K562 (cell line): ENCODE measurements around the gene TMCO2. TPM values are rescaled to one million over a fixed set of nuclear protein-coding genes. Genes with fewer than 3 reads are reported as not detected.

Experiments used
- ATAC-seq: fragments of 200-7000 bp; cut with Tn5 transposase; 3 replicates; pipeline ENCODE4 v1.9.1; 2020; ENCODE audit warnings: moderate library complexity
- BruUV-seq: library from RNA; stranded (reverse); fragments of 400-500 nt; replicated peaks from 2 replicates; lab custom pipeline; 2021; lab: Mats Ljungman, UMichigan
- CTCF ChIA-PET: fragments of 300-600 bp; formaldehyde crosslinking; extraction: SDS; loops from one replicate; lab custom pipeline; 2021; ENCODE audit warnings: low intra/inter-chr PET ratio; lab: Yijun Ruan, JAX
- POLR2A ChIA-PET: fragments of 300-600, 350-650 bp; sonication (Branson Sonifier 250); formaldehyde crosslinking; extraction: SDS; loops from one replicate; lab custom pipeline; 2021; ENCODE audit warnings: antibody characterized with exemption, inconsistent platforms; lab: Yijun Ruan, JAX
- DNase-seq, 4 experiments: peaks; one replicate each; pipeline versions ENCODE4 v3.0.0 to v3.0.0-alpha.2; 2011 to 2018; ENCODE audit warnings: low spot score in 3 of 4, mixed read lengths in 3 of 4; ENCODE audit errors: extremely low read depth in 1 of 4
- FAIRE-seq: peaks from 2 replicates; lab custom pipeline; 2011; peaks lifted over from hg19 to GRCh38; lab: Jason Lieb, UNC
- H2AFZ ChIP-seq: 2 replicates; pipeline ENCODE4 v1.6.0; 2011; ENCODE audit warnings: low read depth, low read length, control low read depth, inconsistent platforms
- H3K27ac ChIP-seq: fragments of 200-600 bp; 3 replicates; pipeline ENCODE4 v1.8.0; 2011; ENCODE audit warnings: low read depth, mild to moderate bottlenecking, control low read depth, inconsistent platforms, low read length, moderate library complexity, mixed read lengths; ENCODE audit errors: extremely low read depth
- H3K27me3 ChIP-seq, 2 experiments: fragments of 300-600 bp in 1 of 2; 2 replicates in 1 of 2; 3 replicates in 1 of 2; pipeline versions ENCODE4 v1.6.0 to v1.8.0; 2011; ENCODE audit warnings: inconsistent platforms in 2 of 2, low read length in 2 of 2, mild to moderate bottlenecking in 1 of 2, mixed read lengths in 1 of 2, moderate library complexity in 1 of 2; ENCODE audit not compliant: control insufficient read depth in 2 of 2, insufficient read depth in 2 of 2
- H3K36me3 ChIP-seq: fragments of 300-600 bp; 3 replicates; pipeline ENCODE4 v1.8.0; 2011; ENCODE audit warnings: mild to moderate bottlenecking, low read length, inconsistent platforms; ENCODE audit not compliant: control insufficient read depth, insufficient read depth
- H3K4me1 ChIP-seq, 2 experiments: fragments of 200-600 bp in 1 of 2; replicated peaks in 1 of 2; 2 replicates in 1 of 2; 3 replicates in 1 of 2; pipeline versions ENCODE4 v1.5.1 to v1.8.0; 2011; ENCODE audit warnings: inconsistent platforms in 2 of 2, low read length in 2 of 2, mild to moderate bottlenecking in 1 of 2, mixed read lengths in 1 of 2, moderate library complexity in 1 of 2; ENCODE audit not compliant: control insufficient read depth in 2 of 2, insufficient read depth in 2 of 2
- H3K4me2 ChIP-seq: 2 replicates; pipeline ENCODE4 v1.6.1; 2011; ENCODE audit warnings: low read length, control low read depth, inconsistent platforms, mixed read lengths; ENCODE audit not compliant: insufficient read depth
- H3K4me3 ChIP-seq: fragments of 200-600 bp; sonication (generic), shearing (Covaris generic); 2 replicates; pipeline ENCODE4 v1.5.1; 2016; ENCODE audit warnings: control low read depth, inconsistent platforms
- H3K79me2 ChIP-seq: fragments of 200-600 bp; 3 replicates; pipeline ENCODE4 v1.8.0; 2011; ENCODE audit warnings: low read length, inconsistent platforms; ENCODE audit not compliant: control insufficient read depth, insufficient read depth
- H3K9ac ChIP-seq, 2 experiments: 2 replicates each; pipeline versions ENCODE4 v1.6.0 to v1.6.1; 2011; ENCODE audit warnings: low read depth in 2 of 2, low read length in 2 of 2, control low read depth in 1 of 2, inconsistent platforms in 1 of 2, mild to moderate bottlenecking in 1 of 2, mixed read lengths in 1 of 2; ENCODE audit not compliant: insufficient read depth in 1 of 2
- H3K9me1 ChIP-seq: one replicate; pipeline ENCODE4 v1.6.0; 2011; ENCODE audit warnings: inconsistent platforms, mild to moderate bottlenecking, low read length, moderate library complexity; ENCODE audit not compliant: control insufficient read depth, insufficient read depth
- H3K9me3 ChIP-seq: replicated peaks from 2 replicates; pipeline ENCODE4 v1.5.1; 2011; ENCODE audit warnings: low read depth, low read length, inconsistent platforms; ENCODE audit not compliant: control insufficient read depth, insufficient read depth
- H4K20me1 ChIP-seq: replicated peaks from 2 replicates; pipeline ENCODE4 v1.6.1; 2011; ENCODE audit warnings: low read length, inconsistent platforms, mixed read lengths; ENCODE audit not compliant: control insufficient read depth, insufficient read depth
- AFF4 ChIP-seq: sonication (generic); formaldehyde crosslinking; IDR thresholded peaks from 2 replicates; pipeline ENCODE4 v1.8.0; 2023; ENCODE audit warnings: mild to moderate bottlenecking, missing genetic modification reagents
- CHD7 ChIP-seq: fragments of 200-600 bp; sonication (generic); IDR thresholded peaks from one replicate; pipeline ENCODE4 v1.6.1; 2012; ENCODE audit warnings: mild to moderate bottlenecking, low read depth, low read length, inconsistent platforms
- HMBOX1 ChIP-seq: sonication (generic); IDR thresholded peaks from 2 replicates; pipeline ENCODE4 v1.6.1; 2016
- MAX ChIP-seq: sonication (generic); formaldehyde crosslinking; IDR thresholded peaks from 2 replicates; pipeline ENCODE4 v1.9.0; 2022; ENCODE audit warnings: mild to moderate bottlenecking, missing genetic modification reagents
- MCM5 ChIP-seq: fragments of 450-650 bp; IDR thresholded peaks from 2 replicates; pipeline ENCODE4 v1.6.1; 2016; ENCODE audit warnings: low read depth
- WGBS: fragments of 100-300 bp; shearing (Covaris generic); methylation state at CpG from one replicate; pipeline ENCODE4 v1.1.6; 2016; ENCODE audit warnings: low coverage, mixed read lengths; ENCODE audit not compliant: insufficient coverage; ENCODE audit errors: missing lambda C conversion rate; 5-methylcytosine and 5-hydroxymethylcytosine counted together
- in situ Hi-C: fragments of 300-500 bp; cut with MboI; formaldehyde crosslinking; loops from 4 replicates; pipeline ENCODE4 v1.15.0; 2018; ENCODE audit warnings: inconsistent platforms, mixed read lengths
- intact Hi-C: fragments of 100-400 bp; cut with micrococcal nuclease; formaldehyde crosslinking; loops from 2 replicates; pipeline ENCODE4 v1.14.2; 2022
- polyA plus RNA-seq, 8 experiments: library from polyadenylated mRNA; depleted of rRNA in 4 of 8; stranded (reverse) in 5 of 8; unstranded in 3 of 8; fragments of >200 nt; fragmentation: Nextera tagmentation in 2 of 8; fragmentation: Illumina TruSeq in 1 of 8; extraction: Ambion mirVana in 2 of 8; extraction: Trizol in 1 of 8; gene quantifications; 2 replicates each; pipeline versions ENCODE4 v1.2.1 to v1.2.3, GENCODE V29; 2011 to 2014; ENCODE audit warnings: inconsistent platforms in 1 of 8, missing spikeins in 1 of 8
- total RNA-seq, 7 experiments: library from RNA; depleted of rRNA in 6 of 7; stranded (reverse); fragments of >200 nt in 6 of 7; fragmentation: Illumina TruSeq in 2 of 7; extraction: Trizol in 2 of 7; gene quantifications; 2 replicates each; pipeline versions ENCODE4 v1.2.1 to v1.2.3, GENCODE V29; 2011 to 2021; ENCODE audit warnings: low replicate concordance in 1 of 7

Gene TMCO2
- total and polyA plus RNA-seq, 9 of the 15 experiments (the other 6 are each of a cell fraction or from before 2014, with no cell fraction given): not detected

GRCh38 chr1:40291293-40291692 is 43.6 kb downstream of the TMCO2 start:
- FAIRE-seq: no peak
- POLR2A ChIA-PET: interaction anchor here (0.6 to 2.6 kb wide), 2 partner anchors 10 to 24 kb away, joined by 4 to 11 read pairs; no protein-coding TSS in a partner anchor
- Histone ChIP-seq H3K4me3 (no peak overlapping the region), H3K36me3 (peaks cover 73% of the 10 kb centered on the region), H4K20me1 (no peaks in the 10 kb centered on the region), H3K4me2 (no peak overlapping the region), H2AFZ (no peak overlapping the region), H3K27me3 (no peaks in the 10 kb centered on the region), H3K9me1 (no peaks in the 10 kb centered on the region), H3K4me1 (no peaks in the 10 kb centered on the region), H3K27ac (no peak overlapping the region), H3K9me3 (no peaks in the 10 kb centered on the region), H3K79me2 (no peaks in the 10 kb centered on the region), H3K9ac (no peak overlapping the region)
- intact Hi-C loops: no loop called here
- CTCF ChIA-PET: no interaction called here
- DNase-seq: no peak
- no TSS peak for BruUV-seq
- no peak for ATAC-seq
- 80% methylated on average over 2 of the region's 2 CpGs for WGBS
- in situ Hi-C loops: no loop called here
- TF ChIP-seq HMBOX1: no peak
- no peak for TF ChIP-seq MCM5
- TF ChIP-seq MAX (CRISPR knock-in tag): no peak
- no peak for TF ChIP-seq CHD7
- no peak for TF ChIP-seq AFF4
